Fibroblast of lung (primary cell): ENCODE data around the gene GTF2A1. TPM values are rescaled to one million over a fixed set of nuclear protein-coding genes. Genes with fewer than 3 reads are reported as not detected.

Source experiments
- DNase-seq, 2 donors: peaks; one replicate each; pipeline versions ENCODE4 v3.0.0 to v3.0.0-alpha.2; 2010; ENCODE audit warnings: low read depth in 2 of 2
- H2AFZ ChIP-seq: 2 replicates; pipeline ENCODE4 v1.5.1; 2012; ENCODE audit warnings: low read length, control low read depth, inconsistent platforms
- H3K27ac ChIP-seq: 2 replicates; pipeline ENCODE4 v1.5.1; 2011; ENCODE audit warnings: low read length, control low read depth; ENCODE audit not compliant: insufficient read depth
- H3K27me3 ChIP-seq: 2 replicates; pipeline ENCODE4 v1.5.1; 2011; ENCODE audit warnings: mild to moderate bottlenecking, low read length; ENCODE audit not compliant: control insufficient read depth, insufficient read depth
- H3K36me3 ChIP-seq: 2 replicates; pipeline ENCODE4 v1.5.1; 2011; ENCODE audit warnings: low read length; ENCODE audit not compliant: control insufficient read depth, insufficient read depth
- H3K4me1 ChIP-seq: 2 replicates; pipeline ENCODE4 v1.5.1; 2011; ENCODE audit warnings: low read length; ENCODE audit not compliant: control insufficient read depth, insufficient read depth; ENCODE audit errors: extremely low read depth
- H3K4me2 ChIP-seq: 2 replicates; pipeline ENCODE4 v1.5.1; 2011; ENCODE audit warnings: low read length, control low read depth; ENCODE audit not compliant: insufficient read depth; ENCODE audit errors: extremely low read depth
- H3K4me3 ChIP-seq, 4 experiments: fragments of 200-600 bp in 1 of 4; sonication (generic) in 1 of 4; replicated peaks in 1 of 4; 2 replicates each; pipeline ENCODE4 v1.5.1; 2011 to 2016; ENCODE audit warnings: low read length in 4 of 4, low read depth in 3 of 4, mild to moderate bottlenecking in 3 of 4, control low read depth in 2 of 4, inconsistent platforms in 1 of 4, mixed read lengths in 1 of 4; ENCODE audit not compliant: insufficient read depth in 1 of 4; ENCODE audit errors: control extremely low read depth in 1 of 4
- H3K79me2 ChIP-seq: 2 replicates; pipeline ENCODE4 v1.5.1; 2012; ENCODE audit warnings: mild to moderate bottlenecking, low read length, inconsistent platforms; ENCODE audit not compliant: control insufficient read depth, insufficient read depth
- H3K9ac ChIP-seq: 2 replicates; pipeline ENCODE4 v1.5.1; 2011; ENCODE audit warnings: mild to moderate bottlenecking, low read length, control low read depth; ENCODE audit not compliant: insufficient read depth
- H3K9me3 ChIP-seq: 2 replicates; pipeline ENCODE4 v1.5.1; 2012; ENCODE audit warnings: low read depth, low read length; ENCODE audit not compliant: control insufficient read depth, insufficient read depth
- H4K20me1 ChIP-seq: 2 replicates; pipeline ENCODE4 v1.5.1; 2011; ENCODE audit warnings: low read length; ENCODE audit not compliant: control insufficient read depth, insufficient read depth; ENCODE audit errors: extremely low read depth
- CTCF ChIP-seq, 2 donors: IDR thresholded peaks in 1 of 2; conservative IDR thresholded peaks in 1 of 2; 1 replicate in 1 of 2; 2 replicates in 1 of 2; pipeline ENCODE4 v1.5.1; 2011 to 2012; ENCODE audit warnings: low read length in 2 of 2, control low read depth in 1 of 2, inconsistent platforms in 1 of 2, low read depth in 1 of 2, mild to moderate bottlenecking in 1 of 2
- EZH2 ChIP-seq: IDR thresholded peaks from 2 replicates; pipeline ENCODE4 v1.5.1; 2012; ENCODE audit warnings: low read length, control low read depth, mild to moderate bottlenecking; ENCODE audit errors: missing control alignments
- polyA plus RNA-seq, 2 donors: library from polyadenylated mRNA; depleted of rRNA in 1 of 2; stranded (reverse) in 1 of 2; unstranded in 1 of 2; fragments of >200 nt; gene quantifications; 2 replicates each; pipeline ENCODE4 v1.2.1, GENCODE V29; 2011 to 2012; ENCODE audit warnings: missing spikeins in 1 of 2
- total RNA-seq: library from RNA; depleted of rRNA; stranded (reverse); fragments of >200 nt; gene quantifications from 2 replicates; pipeline ENCODE4 v1.2.1, GENCODE V29; 2014

Gene GTF2A1
- total and polyA plus RNA-seq, 2 donors (not counting 1 experiment from before 2014, with no cell fraction given), result 23.2 to 32.7 TPM

GRCh38 chr14:81256289-81256960 is 35.7 kb upstream of the GTF2A1 start:
- TF ChIP-seq EZH2, result no peak
- TF ChIP-seq CTCF (conservative IDR thresholded peaks at IDR 0.05 in 1 of 2, IDR thresholded peaks at IDR 0.05 in 1 of 2; ENCODE audit: low read depth in 1 of 2, low read length in 2 of 2), result no peak
- Histone ChIP-seq H3K9me3 (no peaks in the 10 kb centered on the region), H3K4me2 (no peak overlapping the region), H3K27ac (no peak overlapping the region), H3K9ac (no peak overlapping the region), H3K4me3 (no peak overlapping the region), H3K27me3 (no peaks in the 10 kb centered on the region), H3K36me3 (no peaks in the 10 kb centered on the region), H3K4me1 (no peaks in the 10 kb centered on the region), H3K79me2 (no peaks in the 10 kb centered on the region), H2AFZ (no peak overlapping the region), H4K20me1 (no peaks in the 10 kb centered on the region)
- DNase-seq, result no peak

DNA sequence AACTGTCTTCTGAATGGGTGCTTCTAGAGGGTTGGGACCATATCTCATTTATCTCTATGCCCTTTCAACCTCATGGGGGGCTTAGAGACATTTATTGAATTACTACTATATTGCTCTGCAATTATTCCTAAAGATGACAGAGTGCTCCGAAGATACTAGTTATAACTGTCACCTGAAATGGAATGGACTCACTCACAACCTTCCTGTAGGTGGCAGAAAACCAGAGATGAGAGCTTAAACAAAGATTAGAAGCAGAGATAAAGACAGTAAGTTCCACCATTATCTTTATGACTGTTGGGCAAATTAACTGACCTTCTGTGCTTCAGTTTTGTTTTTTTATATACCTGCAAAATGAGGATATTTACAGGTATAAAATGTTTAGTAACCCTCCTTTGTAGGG is 31.5 kb upstream of the GTF2A1 start:
- H3K4me2 ChIP-seq, result no peak overlapping the region
- no peak overlapping the region for H3K27ac ChIP-seq
- no peaks in the 10 kb centered on the region for H3K4me1 ChIP-seq
- no peak for DNase-seq
- H3K27me3 ChIP-seq, result no peaks in the 10 kb centered on the region
- H3K9me3 ChIP-seq, result no peaks in the 10 kb centered on the region
- no peak overlapping the region for H3K4me3 ChIP-seq
- no peak for TF ChIP-seq EZH2
- TF ChIP-seq CTCF (conservative IDR thresholded peaks at IDR 0.05 in 1 of 2, IDR thresholded peaks at IDR 0.05 in 1 of 2; ENCODE audit: low read depth in 1 of 2, low read length in 2 of 2), result no peak
- no peaks in the 10 kb centered on the region for H3K36me3 ChIP-seq
- no peaks in the 10 kb centered on the region for H3K79me2 ChIP-seq
- H4K20me1 ChIP-seq, result no peaks in the 10 kb centered on the region
- H2AFZ ChIP-seq, result no peak overlapping the region
- H3K9ac ChIP-seq, result no peak overlapping the region

DNA sequence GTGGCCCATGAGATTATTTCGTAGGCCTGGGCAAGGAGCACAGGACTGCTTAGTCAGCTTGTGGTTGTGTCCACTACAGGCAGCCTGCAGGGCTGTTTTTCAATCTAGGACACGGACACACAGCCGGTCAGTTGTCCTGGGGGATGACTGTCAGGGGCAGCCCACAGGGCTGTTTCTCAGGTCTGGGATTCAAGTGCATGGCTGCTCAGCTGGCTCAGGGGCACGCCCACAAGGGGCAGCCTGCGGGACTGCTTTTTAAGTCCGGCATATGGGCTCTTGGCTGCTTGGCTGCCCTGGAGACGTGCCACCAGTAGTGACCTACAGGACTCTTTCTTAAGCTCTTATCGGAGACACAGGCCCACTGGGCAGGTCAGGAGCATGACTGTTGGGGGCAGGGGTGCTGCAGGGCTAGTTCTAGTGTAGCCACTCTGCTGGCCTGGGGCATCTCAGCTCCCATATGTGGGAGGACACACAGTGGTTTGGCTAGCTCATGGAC is 26.6 kb upstream of the GTF2A1 start:
- Histone ChIP-seq H2AFZ (no peak overlapping the region), H3K4me1 (no peaks in the 10 kb centered on the region), H3K4me2 (no peak overlapping the region), H3K27me3 (no peaks in the 10 kb centered on the region), H4K20me1 (no peaks in the 10 kb centered on the region), H3K9me3 (no peaks in the 10 kb centered on the region), H3K9ac (no peak overlapping the region), H3K79me2 (no peaks in the 10 kb centered on the region), H3K36me3 (no peaks in the 10 kb centered on the region), H3K27ac (no peak overlapping the region), H3K4me3 (no peak overlapping the region)
- no peak for DNase-seq
- TF ChIP-seq CTCF (conservative IDR thresholded peaks at IDR 0.05 in 1 of 2, IDR thresholded peaks at IDR 0.05 in 1 of 2; ENCODE audit: low read depth in 1 of 2, low read length in 2 of 2) (no peak), EZH2 (no peak)
